Stimulated activated CD4-positive, alpha-beta T cell treated with anti-CD3 and anti-CD28 coated beads, TNF-alpha, amount 100 ng/mL, for 48 hours (primary cell): ENCODE data around the gene AKAP3.

Experiments
- DNase-seq, 3 donors: peaks; one replicate each; pipeline ENCODE4 v3.0.0-alpha.2; 2020; ENCODE audit warnings: low read depth in 3 of 3

Gene AKAP3

DNA sequence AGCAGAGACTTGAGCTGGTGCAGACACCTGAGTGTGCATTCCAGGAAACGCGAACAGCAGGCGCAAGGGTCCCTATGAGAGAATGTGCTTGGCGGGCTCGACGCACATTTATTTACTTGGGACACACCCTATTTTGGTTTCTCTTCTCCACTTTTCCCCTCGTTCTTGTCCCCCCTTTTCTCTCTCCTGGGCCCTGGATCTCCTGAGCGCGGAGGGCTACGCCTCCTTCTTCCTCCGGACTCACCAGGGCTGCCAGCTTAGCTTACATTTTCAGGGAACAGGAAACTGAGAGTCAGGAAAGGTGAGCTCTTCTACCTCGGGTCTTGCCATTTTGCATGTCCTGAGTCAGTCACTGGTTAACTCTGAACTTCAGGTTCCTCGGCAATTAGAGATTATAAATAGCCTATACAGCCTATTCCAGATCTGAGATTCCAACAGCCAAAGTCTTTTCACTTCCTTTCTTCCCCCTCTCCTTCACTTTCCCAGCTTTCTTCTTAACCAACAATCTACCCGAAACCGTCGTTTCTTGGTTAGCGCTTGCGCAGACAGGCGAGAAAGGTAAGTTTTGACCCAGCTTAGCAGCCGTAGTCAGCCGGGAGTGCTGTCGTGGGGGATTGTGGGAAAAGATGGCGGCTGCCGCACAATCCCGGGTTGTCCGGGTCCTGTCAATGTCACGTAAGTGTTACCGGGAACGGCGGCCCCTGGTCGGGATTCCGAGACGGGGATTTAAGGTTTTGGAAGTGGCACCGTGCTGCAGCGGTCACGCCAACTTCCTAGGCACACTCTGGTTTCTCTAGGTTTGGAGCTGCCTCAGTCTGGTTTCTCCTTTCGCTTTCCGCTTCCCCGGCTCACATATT lies at the start of gene AKAP3, which contains the start of gene NDUFA9:
Gene AKAP3, minus strand, starts transcription at position 551 of the 857 bp plus-strand sequence. CDS start 10,855 bp downstream, outside the sequence.
Gene NDUFA9, plus strand, starts transcription at position 614 of the 857 bp plus-strand sequence. Its CDS starts 13 bp downstream, at position 627.
- peak; percentile 65 to 75 (median 67) for DNase-seq

GRCh38 chr12:4690760-4691159 lies 41.9 kb upstream of the AKAP3 start:
- DNase-seq, result no peak

DNA sequence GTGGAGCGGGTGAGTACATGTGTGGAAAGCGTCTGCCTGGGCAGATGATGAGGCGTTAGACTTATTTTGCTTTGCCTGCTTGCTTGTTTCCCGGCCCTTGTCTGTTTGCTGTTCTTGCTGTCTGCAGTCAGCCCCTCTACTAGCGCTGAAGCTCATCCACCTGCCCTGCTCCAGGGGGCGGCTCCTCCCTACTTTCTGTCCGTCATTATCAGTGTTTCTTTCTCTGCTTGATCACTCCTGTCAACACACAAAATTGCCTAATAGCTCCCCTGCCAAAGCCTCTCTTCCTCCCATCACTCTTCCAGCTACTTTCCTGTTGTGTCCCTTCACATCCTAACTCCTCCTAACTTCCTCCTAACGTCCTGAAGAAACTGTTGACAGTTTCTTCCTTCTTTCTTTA lies 36.5 kb upstream of the AKAP3 start:
- DNase-seq, result no peak

DNA sequence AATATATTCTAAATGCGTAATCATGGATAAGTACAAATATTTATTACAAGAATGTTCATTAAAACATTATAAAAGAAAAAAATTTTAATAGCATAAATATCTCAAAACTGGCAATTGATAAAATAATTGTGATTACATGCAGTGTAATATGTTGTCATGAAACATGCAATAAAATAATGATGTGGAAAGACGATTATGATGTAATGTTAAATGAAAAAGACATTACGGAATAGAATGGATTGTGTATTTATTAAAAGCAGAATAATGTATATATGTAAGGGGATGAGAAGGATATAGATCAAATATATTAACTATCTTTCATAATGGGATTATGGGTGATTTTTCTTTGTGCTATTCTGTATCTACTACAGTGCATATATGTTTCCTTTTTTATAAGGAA lies 32.9 kb upstream of the AKAP3 start:
- no peak for DNase-seq

DNA sequence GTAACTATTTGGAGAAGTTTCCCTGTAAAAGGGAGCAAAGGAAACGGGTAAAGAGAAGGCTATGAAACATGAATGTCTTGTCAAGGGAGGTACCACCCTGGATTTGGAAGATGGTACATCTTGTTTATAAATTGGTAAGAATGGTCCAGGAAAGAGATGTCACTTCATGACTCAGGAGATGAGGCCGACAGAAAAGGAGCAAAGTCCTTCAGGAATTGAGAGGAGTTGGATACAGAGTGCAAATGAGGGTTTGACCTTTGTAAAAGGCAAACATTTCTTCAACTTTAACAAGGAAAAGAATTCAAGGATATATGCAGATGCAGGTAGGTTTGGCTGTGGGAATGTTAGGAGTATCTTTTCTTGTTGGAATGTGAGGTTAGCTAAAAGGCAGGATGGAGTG lies 30.9 kb upstream of the AKAP3 start:
- DNase-seq, result no peak

GRCh38 chr12:4665236-4665635 lies 16.4 kb upstream of the AKAP3 start:
- DNase-seq, result no peak

DNA sequence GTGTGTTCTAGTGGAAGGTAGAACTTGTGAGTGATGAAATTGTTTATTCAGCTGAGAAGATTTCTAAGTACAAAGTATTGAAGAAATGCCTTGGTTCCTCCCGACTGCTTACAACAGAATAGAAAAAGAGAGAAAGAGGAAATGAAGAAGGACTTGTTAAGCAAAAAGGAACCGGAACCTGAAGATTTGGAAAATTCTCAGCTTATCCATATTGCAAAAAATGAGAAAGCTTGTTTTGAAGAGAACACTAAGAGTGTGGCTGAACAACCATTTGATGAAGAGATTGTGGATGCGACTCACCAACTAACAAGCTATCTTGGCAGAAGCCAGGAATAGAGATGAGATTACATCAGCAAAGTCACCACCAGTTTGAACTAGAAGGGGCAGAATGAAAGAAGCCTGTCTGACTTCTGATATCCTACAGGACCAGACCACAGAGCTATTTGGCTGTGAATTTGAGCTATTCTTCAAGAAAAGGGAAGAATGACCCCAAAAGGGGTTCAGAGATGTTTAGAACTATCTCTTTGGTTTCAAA lies 15.2 kb upstream of the AKAP3 start:
- no peak for DNase-seq

- DNase-seq, result no peak
Observed at GRCh38 chr12:4653691-4654090, 4.8 kb upstream of the AKAP3 start.

GRCh38 chr12:4653257-4653656 lies 4.4 kb upstream of the AKAP3 start:
- no peak for DNase-seq

DNA sequence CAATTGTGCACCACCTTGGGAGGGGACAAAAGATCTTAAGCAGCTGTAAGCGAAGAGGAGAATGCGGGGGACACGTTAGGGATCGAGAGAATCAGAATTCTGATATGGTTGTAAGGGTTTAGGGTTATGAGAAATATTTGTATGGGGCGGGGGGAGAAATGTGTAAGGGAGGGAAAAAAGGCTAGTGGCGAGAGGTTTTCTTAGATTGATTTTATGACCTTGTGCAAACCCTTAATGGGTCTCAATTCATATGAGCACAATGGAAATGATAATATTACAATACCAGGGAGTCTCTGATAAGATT lies 459 bp upstream of the AKAP3 start:
- no peak for DNase-seq

GRCh38 chr12:4648104-4648500 lies 749 bp downstream of the AKAP3 start:
- DNase-seq, result no peak

DNA sequence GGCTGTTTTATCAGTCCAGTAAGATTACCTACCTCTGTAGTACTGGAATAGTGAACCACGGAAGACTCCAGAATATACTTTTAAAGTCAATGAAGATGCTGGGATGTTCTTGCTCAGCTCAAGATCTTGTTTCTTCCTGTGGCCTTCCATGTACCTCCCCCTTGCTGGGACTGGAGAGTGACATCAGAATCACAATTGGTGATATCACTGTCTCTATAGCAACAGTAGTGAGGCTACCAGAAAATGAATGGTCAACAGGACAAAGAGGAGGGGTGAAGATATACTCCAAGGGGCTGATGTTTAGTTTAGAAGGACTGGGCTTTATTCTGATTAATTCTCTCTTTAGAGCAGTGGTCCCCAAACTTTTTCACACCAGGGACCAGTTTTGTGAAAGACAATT lies 3.8 kb downstream of the AKAP3 start:
- no peak for DNase-seq

DNA sequence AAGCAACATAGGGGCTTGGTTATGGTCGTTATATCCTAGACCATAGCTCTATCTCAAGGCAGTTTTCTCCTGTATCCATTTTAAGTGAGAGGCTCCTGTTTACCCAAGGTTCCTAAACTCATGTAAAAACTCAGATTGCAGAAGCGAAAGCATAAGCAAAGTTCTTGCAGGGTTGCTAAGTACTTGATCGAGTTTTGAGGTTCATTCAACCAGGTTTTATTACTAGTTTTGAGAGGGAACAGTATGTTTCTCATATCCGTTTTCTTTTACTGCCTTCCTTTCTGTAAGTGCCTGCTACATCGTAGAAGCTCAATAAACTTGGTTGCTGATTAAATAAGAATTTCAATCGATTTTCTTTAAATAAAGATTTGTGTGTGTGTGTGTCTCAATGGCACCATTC lies 5.1 kb downstream of the AKAP3 start:
- no peak for DNase-seq

DNA sequence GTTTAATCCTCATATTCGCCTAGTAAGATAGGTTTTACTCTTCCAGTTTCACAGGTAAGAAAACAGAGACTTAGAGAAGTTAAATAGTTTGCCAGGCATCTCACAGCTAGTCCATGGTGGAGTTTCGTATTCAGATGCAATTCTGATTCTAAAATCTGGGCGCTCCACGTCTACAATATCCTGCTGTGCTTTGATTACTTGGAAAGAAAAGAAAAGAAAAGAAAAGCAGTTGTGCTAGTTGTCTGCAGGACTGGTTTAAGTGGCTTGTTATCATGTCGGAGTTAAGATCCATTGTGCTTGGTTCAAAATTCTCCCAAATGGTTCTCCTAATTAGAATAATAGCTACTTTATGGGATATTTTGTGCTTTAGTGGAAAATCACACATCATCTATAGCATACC lies 18.6 kb downstream of the AKAP3 start:
- no peak for DNase-seq

DNA sequence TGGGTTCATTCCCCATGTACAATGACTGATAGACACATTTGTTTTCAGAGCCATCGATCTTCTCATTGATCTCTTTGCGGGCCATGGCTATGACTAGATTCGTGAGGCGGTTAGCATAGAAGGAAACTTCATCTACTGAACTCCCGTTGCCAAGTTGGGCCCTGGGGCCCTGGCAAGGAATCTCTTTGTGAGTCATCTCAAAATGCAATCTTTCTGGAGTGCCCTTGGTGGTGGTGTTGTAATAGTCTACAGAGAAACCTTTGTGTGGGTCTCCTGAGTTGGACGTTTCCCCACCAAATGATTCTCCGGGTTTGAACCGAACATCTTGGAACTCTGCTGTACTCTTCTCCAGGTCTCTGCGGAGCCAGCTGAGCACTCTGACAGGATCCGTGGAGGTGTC lies 20.4 kb downstream of the AKAP3 start:
- DNase-seq, result no peak

DNA sequence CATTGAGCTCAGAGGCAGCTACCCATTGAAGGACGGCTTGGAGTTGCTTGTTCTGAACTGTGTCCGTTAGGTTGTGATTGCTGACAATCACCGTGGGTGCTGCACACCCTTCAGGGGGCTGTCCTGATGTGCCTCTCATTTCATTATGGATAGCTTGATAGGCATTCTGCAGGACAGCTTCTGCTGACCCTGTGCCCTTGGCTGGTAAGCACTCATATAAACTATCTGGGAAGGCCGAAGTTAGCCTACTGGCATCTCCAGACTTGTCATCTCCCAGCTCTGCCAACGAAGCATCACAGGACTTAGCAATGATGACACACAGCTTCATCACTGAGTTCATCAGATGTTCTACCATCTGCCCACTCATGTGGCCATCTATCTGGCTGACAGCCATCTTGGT lies 22.3 kb downstream of the AKAP3 start:
- DNase-seq, result no peak

DNA sequence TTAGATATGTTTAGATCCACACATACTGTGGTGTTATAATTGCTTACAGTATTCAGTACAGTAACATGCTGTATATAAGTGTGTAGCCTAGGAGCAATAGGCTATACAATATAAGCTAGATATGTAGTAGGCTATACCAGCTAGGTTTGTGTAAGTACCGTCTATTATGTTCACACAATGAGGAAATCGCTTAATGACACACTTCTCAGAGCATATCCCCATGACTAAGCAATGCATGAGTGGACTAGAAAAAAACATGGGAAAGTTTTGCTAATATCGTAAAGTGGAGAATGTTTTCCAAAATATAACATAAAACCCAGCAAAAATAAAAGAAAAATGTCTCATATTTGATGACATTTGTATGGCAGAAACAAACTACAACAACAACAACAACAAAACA lies 27.3 kb downstream of the AKAP3 start:
- no peak for DNase-seq

- DNase-seq, result no peak
Observed at GRCh38 chr12:4615667-4616066, 33.2 kb downstream of the AKAP3 start.

DNA sequence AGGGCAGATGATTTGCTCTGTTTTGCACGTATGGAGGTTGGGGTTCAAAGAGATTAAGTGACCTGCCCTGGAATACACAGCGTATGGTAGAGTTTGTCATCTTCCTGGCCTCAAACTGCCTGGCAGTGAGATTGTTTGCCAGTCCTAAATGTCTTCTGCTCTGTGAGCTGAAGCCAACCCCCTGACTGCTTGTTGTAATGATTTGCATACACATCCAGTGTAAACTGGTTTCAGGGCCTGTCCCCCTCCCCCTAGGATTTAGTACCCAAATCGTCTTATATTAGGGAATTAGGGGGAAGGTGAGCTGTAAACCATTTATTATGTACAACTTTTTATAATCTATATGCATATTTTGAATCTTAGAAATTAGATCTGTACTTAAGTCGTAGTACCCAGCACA lies 38.4 kb downstream of the AKAP3 start:
- DNase-seq, result no peak

DNA sequence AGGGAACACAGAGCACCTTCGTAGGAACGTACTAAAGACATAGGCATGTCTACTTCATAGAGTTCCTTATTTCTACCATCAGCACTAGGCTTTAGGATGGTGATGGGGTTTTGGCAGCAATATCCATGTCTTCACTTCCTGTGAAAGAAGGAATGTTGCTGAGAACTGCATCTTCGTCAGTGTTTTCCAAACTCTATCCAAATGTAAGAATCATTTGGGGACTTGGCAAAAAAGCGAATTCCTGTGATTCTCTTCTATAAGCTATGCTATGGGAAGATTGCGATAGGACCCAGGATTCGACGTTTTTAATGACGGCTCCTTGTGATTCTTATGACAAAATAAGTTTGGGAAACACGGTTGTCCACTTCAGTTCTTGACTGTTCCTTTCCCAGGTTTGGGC lies 39.8 kb downstream of the AKAP3 start:
- DNase-seq, result no peak

- no peak for DNase-seq
Observed at GRCh38 chr12:4607056-4607455, 41.8 kb downstream of the AKAP3 start.

GRCh38 chr12:4604684-4605193 lies 44.1 kb downstream of the AKAP3 start:
- peak; percentile 69 to 74 (median 71) for DNase-seq

DNA sequence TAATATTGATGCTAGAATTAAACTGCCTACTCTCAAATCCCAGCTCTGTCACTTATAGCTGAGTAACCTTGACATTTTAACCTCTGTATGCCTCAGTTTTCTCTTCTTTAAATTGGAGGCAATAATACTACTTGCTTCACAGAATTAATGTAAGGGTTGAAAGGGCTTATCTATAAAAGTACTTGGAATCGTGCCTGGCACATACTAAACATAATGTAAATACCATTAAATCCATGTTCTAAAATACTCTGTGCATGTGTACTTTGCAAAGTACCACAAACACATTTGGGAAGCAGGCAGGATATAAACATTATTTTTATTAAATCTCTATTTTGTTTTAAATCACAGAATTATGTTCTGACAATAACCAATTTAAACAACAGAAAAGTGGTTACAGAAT lies 44.9 kb downstream of the AKAP3 start:
- no peak for DNase-seq
